GM12891 (cell line): Measurements from ENCODE around the gene ANO2.

Experiments used
- POLR2A ChIP-seq: IDR thresholded peaks from 2 replicates; pipeline ENCODE4 v1.6.1; 2011; ENCODE audit warnings: low read depth, low read length, control low read depth
- POLR2AphosphoS5 ChIP-seq: IDR thresholded peaks from 2 replicates; pipeline ENCODE4 v1.6.1; 2011; ENCODE audit warnings: low read depth, low read length, control low read depth
- POU2F2 ChIP-seq: IDR thresholded peaks from 2 replicates; pipeline ENCODE4 v1.6.1; 2011; ENCODE audit warnings: low read depth, mild to moderate bottlenecking, control low read depth, low read length, moderate library complexity
- SPI1 ChIP-seq: IDR thresholded peaks from 2 replicates; pipeline ENCODE4 v1.6.1; 2011; ENCODE audit warnings: low read depth, low read length, control low read depth

DNA sequence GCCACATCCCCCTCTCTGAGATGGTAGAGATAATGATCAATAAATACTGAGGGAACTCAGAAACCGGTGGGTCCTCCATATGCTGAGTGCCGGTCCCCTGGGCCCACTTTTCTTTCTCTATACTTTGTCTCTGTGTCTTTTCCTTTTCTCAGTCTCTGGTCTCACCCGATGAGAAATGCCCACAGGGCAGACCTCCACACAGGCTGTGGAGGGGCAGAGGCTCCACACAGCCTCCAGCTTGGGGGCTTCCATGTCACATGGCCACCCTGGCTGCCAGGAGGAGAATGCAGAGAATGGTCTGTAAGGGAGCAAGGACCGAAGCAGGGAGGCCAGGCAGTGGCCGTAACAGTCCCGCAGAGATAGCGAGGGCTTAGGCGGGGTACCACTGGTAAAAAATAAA, 407.3 kb downstream of the ANO2 start:
- TF ChIP-seq POLR2AphosphoS5 (no peak), POU2F2 (no peak), POLR2A (no peak), SPI1 (no peak)
